Neural cell (in vitro differentiated cells): Measurements from ENCODE around the gene TMCO4.
"Not testable (repeated sequence)": the region's sequence is repeated elsewhere in the genome, so short reads cannot be mapped to it uniquely, and the experiment has no call there.

Source experiments
- EP300 ChIP-seq: fragments of 450-650 bp; conservative IDR thresholded peaks from 2 replicates; pipeline ENCODE4 v1.6.1; 2014; ENCODE audit warnings: antibody characterized with exemption, mild to moderate bottlenecking, moderate library complexity; ENCODE audit not compliant: poor library complexity, severe bottlenecking
- EZH2 ChIP-seq: fragments of 200-600, 300-800 bp; shearing (Covaris generic), sonication (generic); IDR thresholded peaks from 2 replicates; pipeline ENCODE4 v1.6.1; 2014; ENCODE audit warnings: antibody characterized with exemption, low read length, borderline replicate concordance, mild to moderate bottlenecking; ENCODE audit not compliant: insufficient read depth, poor library complexity, severe bottlenecking
- POLR2AphosphoS5 ChIP-seq: IDR thresholded peaks from 2 replicates; pipeline ENCODE4 v1.6.1; 2012
- RAD21 ChIP-seq: fragments of 450-650 bp; conservative IDR thresholded peaks from 2 replicates; pipeline ENCODE4 v1.6.1; 2014; ENCODE audit warnings: antibody characterized with exemption, mild to moderate bottlenecking, moderate library complexity
- SMC3 ChIP-seq: fragments of 450-650 bp; conservative IDR thresholded peaks from 2 replicates; pipeline ENCODE4 v1.6.1; 2014; ENCODE audit warnings: antibody characterized with exemption, mild to moderate bottlenecking, moderate library complexity; ENCODE audit not compliant: poor library complexity
- TAF1 ChIP-seq: IDR thresholded peaks from 2 replicates; pipeline ENCODE4 v1.6.1; 2012; ENCODE audit warnings: low read depth
- TF ChIP-seq, protein P1 (sequence below): fragments of 450-650 bp; IDR thresholded peaks from 2 replicates; pipeline ENCODE4 v1.5.1; 2014; ENCODE audit warnings: antibody characterized with exemption, mild to moderate bottlenecking, moderate library complexity; ENCODE audit not compliant: poor library complexity, severe bottlenecking

DNA sequence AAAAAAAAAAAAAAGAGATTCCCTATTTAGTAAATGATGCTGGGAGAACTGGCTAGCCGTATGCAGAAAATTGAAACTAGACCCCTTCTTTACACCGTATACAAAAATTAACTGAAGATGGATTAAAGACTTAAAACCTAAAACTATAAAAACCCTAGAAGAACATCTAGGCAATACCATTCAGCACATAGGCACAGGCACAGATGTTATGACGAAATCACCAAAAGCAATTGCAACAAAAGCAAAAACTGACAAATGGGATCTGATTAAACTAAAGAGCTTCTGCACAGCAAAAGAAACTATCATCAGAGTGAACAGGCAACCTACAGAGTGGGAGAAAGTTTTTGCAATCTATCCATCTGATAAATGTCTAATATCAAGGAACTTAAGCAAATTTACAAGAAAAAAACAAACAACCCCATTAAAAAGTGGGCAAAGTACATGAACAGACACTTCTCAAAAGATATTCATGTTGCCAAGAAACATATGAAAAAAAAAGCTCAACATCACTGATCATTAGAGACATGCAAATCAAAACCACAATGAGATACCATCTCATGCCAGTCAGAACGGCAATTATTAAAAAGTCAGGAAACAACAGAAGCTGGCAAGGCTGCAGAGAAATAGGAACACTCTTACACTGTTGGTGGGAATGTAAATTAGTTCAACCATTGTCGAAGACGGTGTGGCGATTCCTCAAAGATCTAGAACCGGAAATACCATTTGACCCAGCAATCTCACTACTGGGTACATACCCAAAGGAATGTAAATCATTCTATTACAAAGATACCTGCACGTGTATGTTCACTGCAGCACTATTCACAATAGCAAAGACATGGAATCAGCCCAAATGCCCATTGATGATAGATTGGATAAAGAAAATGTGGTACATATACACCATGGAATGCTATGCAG is 9.4 kb downstream of the TMCO4 start:
- not testable (repeated sequence) for TF ChIP-seq EZH2, TAF1, SMC3, POLR2AphosphoS5, EP300, RAD21
- TF ChIP-seq, protein P1, sequence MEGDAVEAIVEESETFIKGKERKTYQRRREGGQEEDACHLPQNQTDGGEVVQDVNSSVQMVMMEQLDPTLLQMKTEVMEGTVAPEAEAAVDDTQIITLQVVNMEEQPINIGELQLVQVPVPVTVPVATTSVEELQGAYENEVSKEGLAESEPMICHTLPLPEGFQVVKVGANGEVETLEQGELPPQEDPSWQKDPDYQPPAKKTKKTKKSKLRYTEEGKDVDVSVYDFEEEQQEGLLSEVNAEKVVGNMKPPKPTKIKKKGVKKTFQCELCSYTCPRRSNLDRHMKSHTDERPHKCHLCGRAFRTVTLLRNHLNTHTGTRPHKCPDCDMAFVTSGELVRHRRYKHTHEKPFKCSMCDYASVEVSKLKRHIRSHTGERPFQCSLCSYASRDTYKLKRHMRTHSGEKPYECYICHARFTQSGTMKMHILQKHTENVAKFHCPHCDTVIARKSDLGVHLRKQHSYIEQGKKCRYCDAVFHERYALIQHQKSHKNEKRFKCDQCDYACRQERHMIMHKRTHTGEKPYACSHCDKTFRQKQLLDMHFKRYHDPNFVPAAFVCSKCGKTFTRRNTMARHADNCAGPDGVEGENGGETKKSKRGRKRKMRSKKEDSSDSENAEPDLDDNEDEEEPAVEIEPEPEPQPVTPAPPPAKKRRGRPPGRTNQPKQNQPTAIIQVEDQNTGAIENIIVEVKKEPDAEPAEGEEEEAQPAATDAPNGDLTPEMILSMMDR: not testable (repeated sequence)
